Ishikawa (cell line): ENCODE data around the gene SNAP25.

Experiments used
- FOXM1 ChIP-seq: IDR thresholded peaks from 2 replicates; pipeline ENCODE4 v1.6.1; 2012; ENCODE audit warnings: low read depth, borderline replicate concordance
- NFIC ChIP-seq: IDR thresholded peaks from 2 replicates; pipeline ENCODE4 v1.6.1; 2012

DNA sequence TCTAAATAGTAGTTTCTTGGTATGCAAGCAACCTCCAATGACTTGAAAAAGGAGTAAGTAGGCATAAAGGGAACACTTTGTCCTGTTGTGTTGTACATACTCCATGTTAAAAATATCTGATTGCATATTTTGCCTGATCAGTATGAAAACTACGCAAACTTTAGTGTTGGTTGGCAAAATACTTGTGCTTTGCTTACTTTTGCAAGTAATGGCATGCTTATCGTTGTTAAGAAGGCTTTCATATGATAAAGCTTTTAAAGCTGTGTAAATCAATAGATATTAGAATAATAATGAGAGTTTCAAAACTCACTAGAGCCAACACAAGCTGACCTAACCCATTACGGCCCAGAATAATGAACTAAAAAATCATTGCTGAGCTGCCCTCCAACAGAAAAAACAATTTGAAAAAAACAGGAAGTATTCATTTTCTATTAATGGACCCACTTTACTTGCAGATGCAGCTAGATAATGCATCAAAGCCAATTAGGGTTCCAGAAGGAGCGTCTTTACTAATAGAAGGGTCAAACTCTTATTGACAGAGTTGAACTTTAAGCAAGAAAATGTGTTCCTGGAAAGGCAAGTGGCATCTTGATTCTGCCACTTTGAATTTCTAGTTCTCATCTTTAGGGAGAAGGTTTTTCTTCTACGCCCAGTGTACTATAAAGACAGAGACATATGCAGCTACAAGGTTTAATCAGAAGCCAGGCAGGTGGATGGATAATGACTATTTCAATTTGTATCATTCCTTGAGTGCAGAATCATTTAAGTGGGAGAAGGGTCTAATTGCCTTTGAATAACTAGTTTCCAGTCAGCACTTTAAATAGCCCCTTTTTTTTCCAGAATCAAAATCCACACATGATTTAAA, 82.2 kb downstream of the SNAP25 start:
- TF ChIP-seq NFIC (no peak), FOXM1 (no peak)
